Left forelimb (tissue), 1 donor: Measurements from ENCODE around the gene TMOD3.

Experiments used
- DNase-seq: peaks from one replicate; pipeline ENCODE4 v3.0.0-alpha.2; 2018; ENCODE audit warnings: low spot score

TMOD3 gene

DNA sequence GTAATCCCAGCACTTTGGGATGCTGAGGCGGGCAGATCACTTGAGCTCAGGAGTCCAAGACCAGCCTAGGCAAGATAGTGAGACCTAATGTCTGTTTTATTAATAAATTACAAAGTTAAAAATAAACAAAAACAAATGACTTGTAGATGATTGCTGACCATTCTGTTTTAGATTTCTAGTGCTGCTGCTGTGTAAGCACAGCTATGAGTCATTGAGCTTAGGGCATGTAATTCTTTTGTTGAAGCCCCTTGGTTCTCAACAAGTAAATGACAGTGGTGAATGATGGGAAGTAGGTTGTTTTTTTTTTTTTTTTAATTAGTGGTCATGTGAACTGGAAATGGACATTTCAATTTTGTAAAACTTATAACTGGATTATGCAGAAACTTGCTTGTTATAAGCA lies 78.9 kb downstream of the TMOD3 start:
- no peak for DNase-seq

DNA sequence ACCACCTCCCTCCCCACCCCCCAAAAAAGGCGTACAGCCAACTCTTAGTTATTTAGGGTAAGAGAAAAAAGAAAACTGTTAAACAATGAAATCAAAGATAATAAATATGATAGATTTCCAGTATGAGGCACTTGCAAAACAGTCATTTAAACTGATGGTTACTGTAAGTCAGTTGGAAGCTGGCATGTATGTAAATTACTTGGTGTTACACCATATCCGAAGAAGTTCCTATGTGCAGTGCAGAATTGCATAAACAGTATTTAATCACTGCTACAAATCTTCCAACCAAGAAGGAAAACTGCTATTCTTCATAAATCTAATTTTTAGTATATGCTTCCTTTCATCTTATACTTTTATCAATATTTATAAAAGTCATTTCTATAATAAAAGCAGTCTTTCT lies 80.1 kb downstream of the TMOD3 start:
- no peak for DNase-seq

DNA sequence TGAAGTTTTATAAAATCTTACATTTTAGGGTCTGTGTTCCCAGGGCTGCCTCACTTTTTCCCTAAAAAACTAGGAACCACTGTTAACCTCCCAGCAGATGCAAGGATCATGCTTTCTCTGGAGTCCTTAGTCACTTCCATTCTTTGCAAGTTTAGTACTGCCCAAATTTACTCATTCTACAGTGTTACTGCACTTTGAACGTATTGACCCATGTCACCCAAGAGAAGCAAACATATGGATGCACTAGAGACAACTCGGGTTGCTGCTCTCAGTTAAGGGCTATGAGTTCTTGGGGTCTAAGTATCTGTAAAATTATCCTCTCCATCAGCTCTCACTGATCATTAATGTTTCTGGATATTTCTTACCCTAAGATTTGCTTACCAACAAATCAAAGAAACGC lies 83.1 kb downstream of the TMOD3 start:
- no peak for DNase-seq

DNA sequence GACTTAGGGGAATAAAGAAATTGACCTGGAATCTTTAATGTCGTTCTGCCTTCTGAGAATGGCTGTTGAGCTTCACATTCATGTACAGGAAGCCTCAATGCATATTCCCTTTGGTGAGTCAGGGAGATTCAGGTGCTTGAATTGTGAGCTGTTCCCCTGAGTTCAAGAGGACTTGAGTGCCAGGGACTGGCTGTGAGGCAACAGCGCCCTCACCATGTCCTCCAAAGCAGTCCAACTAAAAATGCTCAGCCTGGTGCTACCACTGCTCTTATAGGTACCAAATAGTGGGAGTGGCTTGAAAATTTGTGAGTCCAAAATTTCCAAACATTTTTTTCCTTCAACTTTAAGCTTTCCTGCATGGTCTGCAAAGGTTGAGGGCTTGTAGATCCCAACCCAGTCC lies 88.0 kb downstream of the TMOD3 start:
- DNase-seq: no peak

DNA sequence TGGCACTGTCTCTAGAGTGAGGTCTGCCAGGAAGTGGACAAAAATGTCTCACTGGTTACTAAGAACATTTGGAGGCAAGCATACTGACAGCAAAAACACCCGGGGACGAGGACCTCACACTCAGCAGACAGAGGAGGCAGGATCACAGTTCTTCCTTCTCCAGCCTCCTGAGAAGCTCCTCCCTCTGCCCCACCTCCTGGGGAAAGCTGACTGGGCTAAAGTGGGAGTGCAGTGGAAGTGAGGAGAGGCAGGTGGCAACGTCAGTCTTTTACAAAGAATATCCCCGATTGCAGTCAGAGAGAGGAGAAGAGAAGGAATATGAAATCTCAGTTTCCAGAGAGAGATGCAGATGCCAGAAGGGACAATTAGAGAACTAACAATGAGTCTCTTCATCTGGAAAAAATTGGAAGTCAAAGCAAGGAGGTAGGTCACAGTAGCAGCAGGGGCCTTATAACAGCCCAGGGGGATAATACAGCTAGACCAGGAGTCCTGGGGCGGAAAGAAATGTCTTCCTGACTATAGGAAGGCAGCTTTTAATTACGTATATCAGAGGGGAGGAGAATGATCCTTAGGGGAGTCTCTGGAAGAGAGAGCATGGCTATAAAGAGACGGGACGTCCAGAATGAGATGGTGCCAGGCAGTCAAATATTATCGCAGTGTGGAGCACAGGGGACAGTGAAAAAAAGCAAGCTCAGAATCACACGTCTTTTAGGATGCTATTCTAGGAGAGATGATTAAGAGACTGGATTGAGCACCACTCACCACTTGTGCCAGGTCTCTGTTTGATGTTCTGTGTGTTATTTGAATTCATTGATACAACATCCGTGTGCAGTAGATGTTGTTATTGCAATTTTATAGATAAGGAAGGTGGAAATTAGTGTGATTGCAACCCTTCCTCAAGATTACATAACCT lies 95.0 kb downstream of the TMOD3 start:
- DNase-seq: no peak

DNA sequence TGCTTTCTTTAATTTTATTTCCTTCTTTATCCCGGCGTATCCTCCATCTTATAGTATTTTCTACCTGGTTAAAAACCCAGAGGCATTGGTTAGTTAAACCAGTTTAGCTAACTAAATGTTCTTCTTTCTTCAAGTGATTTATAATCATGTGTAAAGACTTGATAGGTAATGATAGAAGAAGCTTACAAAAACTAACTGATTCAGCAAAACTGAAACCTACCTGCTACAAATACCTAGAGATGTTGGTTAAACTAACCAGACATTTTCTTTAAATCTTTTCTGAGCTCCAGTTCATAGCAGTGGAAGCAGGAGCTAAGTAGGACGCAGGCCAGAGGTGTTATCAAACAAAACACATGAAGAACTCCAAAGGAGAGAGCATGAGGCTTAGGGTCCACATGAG lies 97.4 kb downstream of the TMOD3 start:
- DNase-seq: no peak

DNA sequence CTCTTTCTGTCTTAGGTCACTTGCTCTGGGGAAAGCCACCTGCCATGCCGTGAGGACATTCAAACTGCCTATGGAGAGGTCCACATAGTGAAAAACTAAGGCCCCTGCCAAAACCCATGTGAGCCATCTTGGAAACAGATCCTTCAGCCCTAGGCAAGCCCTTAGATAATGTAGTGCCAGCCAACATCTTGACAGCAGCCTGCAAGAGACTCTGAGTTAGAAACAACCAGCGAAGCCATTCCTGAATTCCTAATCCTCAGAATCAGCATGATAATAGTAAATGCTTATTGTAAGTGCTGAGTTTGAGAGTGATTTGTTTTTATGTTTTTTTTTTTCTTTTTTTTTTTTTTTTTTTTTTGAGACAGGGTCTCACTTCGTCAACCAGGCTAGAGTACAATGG lies 101.6 kb downstream of the TMOD3 start:
- no peak for DNase-seq

DNA sequence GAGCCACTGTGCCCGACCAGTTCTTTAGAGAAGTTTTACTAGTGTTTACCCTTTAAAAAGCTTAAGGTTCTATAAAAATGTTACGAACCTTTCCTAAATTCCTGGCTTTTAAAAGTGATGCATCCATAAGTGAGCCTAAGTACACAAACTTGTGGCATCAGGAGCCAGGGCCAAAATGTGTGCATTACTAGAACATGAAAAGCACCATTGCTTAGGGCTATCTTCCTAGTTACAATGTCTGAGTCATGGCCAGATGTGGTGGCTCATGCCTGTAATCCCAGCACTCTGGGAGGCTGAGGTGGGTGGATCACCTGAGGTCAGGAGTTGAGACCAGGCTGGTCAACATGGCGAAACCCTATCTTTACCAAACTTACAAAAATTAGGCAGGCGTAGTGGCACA lies 102.2 kb downstream of the TMOD3 start:
- no peak for DNase-seq

DNA sequence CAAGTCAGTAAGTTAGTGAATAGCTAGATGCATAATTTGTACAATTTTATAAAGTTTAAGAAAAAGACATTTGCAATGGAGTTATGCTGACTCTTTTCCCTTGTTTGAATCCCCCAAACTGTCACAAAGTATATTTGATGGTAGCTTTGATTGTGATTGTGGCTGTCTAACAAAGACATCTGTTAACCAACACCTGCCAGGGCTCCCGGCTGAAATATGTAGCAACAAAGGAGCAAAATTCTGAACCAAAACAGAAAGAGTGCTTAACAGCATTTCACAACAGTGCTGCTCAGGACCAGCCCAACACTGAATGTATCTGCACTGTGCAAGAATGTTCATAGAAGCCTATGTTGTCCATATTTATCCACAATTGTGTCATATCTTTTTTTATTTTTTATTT lies 102.7 kb downstream of the TMOD3 start:
- DNase-seq: no peak

DNA sequence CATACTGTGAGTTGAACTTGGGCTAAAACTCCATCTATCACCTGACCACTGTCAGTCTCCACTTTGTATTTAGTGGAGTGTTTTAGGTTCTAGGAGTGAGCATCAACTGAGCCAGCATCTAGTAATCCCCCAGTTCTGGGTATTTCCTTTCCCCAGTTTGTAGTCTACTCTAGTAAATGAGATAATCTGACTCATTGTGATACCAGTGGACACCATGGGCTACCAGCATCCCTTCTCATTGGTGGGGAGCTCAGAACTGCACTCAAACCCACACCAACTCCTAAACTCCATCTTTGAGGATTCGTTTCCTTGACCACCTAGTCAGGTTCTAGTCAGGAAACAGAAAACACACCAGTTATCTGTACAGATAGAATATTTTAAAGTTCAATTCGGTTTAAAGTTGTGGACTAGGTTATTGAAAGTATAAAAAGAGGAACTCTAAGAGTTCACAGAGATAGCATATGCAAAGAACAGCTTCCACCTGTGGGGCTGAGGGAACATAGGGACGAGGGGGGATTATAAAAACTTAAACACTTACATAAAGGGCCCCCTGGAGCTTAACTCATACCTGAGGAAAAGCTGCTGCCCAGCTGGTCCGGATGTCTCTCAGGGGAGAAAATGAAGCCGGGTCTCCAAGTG lies 106.1 kb downstream of the TMOD3 start:
- DNase-seq: no peak

DNA sequence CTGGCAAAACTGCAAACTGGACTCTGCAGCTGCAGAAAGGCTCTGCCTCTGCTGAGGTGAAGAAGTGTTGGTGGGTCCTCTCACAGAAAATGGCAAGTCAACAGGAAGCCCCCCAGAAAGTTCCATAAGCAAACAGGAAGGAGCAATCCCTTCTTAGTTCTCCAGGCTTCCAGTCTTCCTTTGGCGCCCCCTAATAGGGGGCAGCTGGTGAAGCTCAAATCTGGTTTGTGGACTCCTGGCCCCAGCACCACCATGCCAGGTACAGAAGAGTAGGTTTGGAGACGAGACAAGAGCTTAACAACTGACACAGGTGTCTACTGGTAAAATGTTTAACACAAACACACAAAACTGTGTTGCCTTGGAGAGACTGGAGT lies 106.6 kb downstream of the TMOD3 start:
- no peak for DNase-seq

DNA sequence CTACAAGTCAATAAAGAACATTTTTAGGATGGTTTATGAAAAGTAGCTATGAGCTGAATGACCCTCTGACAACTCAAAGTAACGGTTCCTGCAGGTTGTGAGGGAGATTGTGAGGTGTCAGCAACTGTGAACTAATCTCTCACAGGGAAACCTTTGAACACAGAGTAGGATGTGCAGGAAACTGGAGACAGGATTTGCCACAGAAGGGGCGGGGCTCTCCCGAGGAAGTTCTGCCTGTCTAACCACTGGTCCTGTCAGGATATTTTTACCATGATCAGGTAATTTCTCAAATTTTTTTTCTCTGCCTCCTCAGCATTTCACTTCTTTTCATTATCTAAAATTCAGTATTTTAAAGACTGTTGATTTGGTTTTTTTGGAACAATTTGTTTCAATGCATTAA lies 108.8 kb downstream of the TMOD3 start:
- no peak for DNase-seq

DNA sequence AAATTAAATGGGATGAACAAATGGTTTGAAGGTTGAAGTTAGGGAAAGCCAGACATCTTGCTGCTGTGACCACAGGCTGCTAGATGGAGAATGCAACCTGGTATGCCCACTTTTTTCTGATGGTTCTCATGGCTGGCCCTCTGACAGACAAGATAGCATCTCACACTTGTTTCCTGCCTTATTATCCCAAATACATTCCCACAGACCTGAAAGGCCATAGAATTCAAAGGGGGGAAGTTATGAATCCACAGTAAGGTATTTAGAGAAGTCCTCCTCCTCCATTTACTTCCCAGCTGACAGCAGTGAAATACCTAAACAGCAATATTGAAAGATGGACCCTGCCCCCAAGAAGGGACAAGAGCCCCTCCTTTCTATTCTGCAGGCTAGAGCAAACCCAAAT lies 109.8 kb downstream of the TMOD3 start:
- DNase-seq: no peak

DNA sequence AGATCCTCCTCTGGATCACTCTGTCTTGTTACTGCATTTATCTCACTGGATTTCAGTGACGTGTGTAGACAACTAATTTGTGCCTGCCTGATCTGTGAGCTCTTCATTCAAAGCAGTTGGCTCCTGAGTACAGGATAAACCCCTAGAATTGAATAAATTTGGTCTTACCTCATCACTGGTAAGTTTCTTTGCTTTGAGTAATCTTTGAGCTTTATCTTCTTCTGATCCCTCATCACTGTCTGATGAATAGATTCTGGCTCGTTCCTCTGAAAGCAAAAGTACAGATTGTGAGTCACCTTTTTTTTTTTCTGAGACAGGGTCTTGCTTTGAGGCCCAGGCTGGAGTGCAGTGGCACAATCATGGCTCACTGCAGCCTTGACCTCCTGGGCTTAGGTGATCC lies 117.7 kb downstream of the TMOD3 start:
- no peak for DNase-seq

DNA sequence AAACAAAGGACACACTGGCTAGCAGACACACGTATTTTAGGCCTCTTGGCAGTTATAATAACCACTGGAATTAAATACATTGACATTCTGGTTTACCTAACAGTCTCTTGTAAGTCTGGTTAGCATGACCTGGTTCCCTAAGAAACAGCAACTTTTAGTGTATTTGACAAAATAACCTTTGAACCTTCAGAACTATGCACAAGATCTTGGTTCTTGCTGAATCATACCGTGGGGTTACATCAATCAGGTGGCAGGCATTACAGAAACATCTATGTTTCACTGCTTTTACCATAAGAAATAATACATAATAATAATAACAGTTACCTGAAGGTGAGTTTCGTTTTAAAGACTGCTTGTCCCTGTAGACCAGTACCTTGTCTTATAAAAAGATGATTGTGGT lies 123.4 kb downstream of the TMOD3 start:
- DNase-seq: no peak

DNA sequence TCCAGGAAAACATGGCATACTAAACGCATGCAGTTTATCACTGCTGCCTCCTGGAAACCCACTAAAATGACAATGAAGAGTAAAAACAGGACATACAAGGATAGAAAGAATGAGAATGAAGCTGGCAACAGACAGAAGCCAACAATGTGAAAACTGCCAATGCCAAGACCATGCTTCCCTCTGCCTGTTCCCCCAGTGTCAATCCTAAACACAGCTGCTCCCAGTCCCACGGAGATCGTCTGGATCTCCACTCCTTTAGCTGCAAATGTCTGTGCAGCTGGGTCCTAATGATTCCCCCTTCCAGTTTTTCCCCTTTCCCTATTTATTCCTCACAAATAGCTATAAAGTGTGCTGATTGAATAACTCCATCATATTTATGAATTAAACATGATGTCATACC lies 126.1 kb downstream of the TMOD3 start:
- DNase-seq: no peak
